GM23248 (cell line): ENCODE data around the gene TFRC. TPM values are rescaled to one million over a fixed set of nuclear protein-coding genes. Genes with fewer than 3 reads are reported as not detected.
"Not testable (repeated sequence)": the region's sequence is repeated elsewhere in the genome, so short reads cannot be mapped to it uniquely, and the experiment has no call there.

ENCODE experiments used
- DNase-seq: peaks from one replicate; pipeline ENCODE4 v3.0.0-alpha.2; 2015
- H2AFZ ChIP-seq: fragments of 200-600 bp; sonication (generic); 2 replicates; pipeline ENCODE4 v1.6.1; 2016; ENCODE audit warnings: antibody characterized with exemption
- H3F3A ChIP-seq: fragments of 200-600 bp; sonication (generic); 2 replicates; pipeline ENCODE4 v1.6.1; 2016; ENCODE audit warnings: mild to moderate bottlenecking, antibody characterized with exemption, mixed run types; ENCODE audit not compliant: insufficient read depth
- H3K27ac ChIP-seq: fragments of 200-600 bp; sonication (generic); 2 replicates; pipeline ENCODE4 v1.5.1; 2016; ENCODE audit warnings: mild to moderate bottlenecking
- H3K27me3 ChIP-seq: fragments of 200-600 bp; sonication (generic); replicated peaks from 2 replicates; pipeline ENCODE4 v1.6.1; 2016; ENCODE audit warnings: mild to moderate bottlenecking; ENCODE audit not compliant: insufficient read depth
- H3K36me3 ChIP-seq: fragments of 200-600 bp; sonication (generic); 2 replicates; pipeline ENCODE4 v1.6.1; 2016; ENCODE audit warnings: low read depth, mild to moderate bottlenecking
- H3K4me1 ChIP-seq: fragments of 200-600 bp; sonication (generic); 2 replicates; pipeline ENCODE4 v1.6.1; 2016; ENCODE audit warnings: mild to moderate bottlenecking; ENCODE audit not compliant: insufficient read depth
- H3K4me2 ChIP-seq: fragments of 200-600 bp; sonication (generic); one replicate; pipeline ENCODE4 v1.6.1; 2016; ENCODE audit warnings: mild to moderate bottlenecking; ENCODE audit not compliant: unreplicated experiment
- H3K4me3 ChIP-seq: fragments of 200-600 bp; sonication (generic); 2 replicates; pipeline ENCODE4 v1.5.1; 2016; ENCODE audit warnings: mild to moderate bottlenecking
- H3K79me2 ChIP-seq: fragments of 200-600 bp; sonication (generic); 2 replicates; pipeline ENCODE4 v1.6.1; 2016; ENCODE audit warnings: mild to moderate bottlenecking; ENCODE audit not compliant: insufficient read depth
- H3K9ac ChIP-seq: fragments of 200-600 bp; sonication (generic); 2 replicates; pipeline ENCODE4 v1.6.1; 2016; ENCODE audit warnings: mild to moderate bottlenecking
- H3K9me2 ChIP-seq: fragments of 200-600 bp; sonication (generic); 2 replicates; pipeline ENCODE4 v1.6.1; 2016; ENCODE audit warnings: mixed run types, mild to moderate bottlenecking, moderate library complexity; ENCODE audit not compliant: insufficient read depth
- H3K9me3 ChIP-seq: fragments of 200-600 bp; sonication (generic); one replicate; pipeline ENCODE4 v1.6.1; 2017; ENCODE audit warnings: low read depth
- H4K20me1 ChIP-seq: fragments of 200-600 bp; sonication (generic); 2 replicates; pipeline ENCODE4 v1.6.0; 2016; ENCODE audit not compliant: insufficient read depth
- EZH2 ChIP-seq: fragments of 200-600 bp; sonication (generic); IDR thresholded peaks from 2 replicates; pipeline ENCODE4 v1.6.1; 2018; ENCODE audit warnings: antibody characterized with exemption, mild to moderate bottlenecking; ENCODE audit not compliant: insufficient read depth, poor library complexity, severe bottlenecking
- EZH2phosphoT487 ChIP-seq: fragments of 200-600 bp; sonication (generic); IDR thresholded peaks from 2 replicates; pipeline ENCODE4 v1.6.1; 2018; ENCODE audit warnings: antibody characterized with exemption, moderate library complexity, mild to moderate bottlenecking, low read depth; ENCODE audit not compliant: insufficient read depth
- WGBS, 2 experiments: methylation state at CpG; one replicate each; pipeline ENCODE4 v1.1.6; 2015 to 2017; ENCODE audit warnings: low lambda C conversion rate in 2 of 2, low coverage in 1 of 2; ENCODE audit errors: missing lambda C conversion rate in 2 of 2; 5-methylcytosine and 5-hydroxymethylcytosine counted together
- in situ Hi-C: fragments of 300-500 bp; cut with MboI; formaldehyde crosslinking; loops from 2 replicates; pipeline ENCODE4 v1.15.0; 2020
- polyA plus RNA-seq: library from polyadenylated mRNA; unstranded; fragments of >200 nt; fragmentation: Nextera tagmentation; extraction: Ambion mirVana; gene quantifications from 2 replicates; pipeline ENCODE4 v1.2.1, GENCODE V29; 2016
- total RNA-seq: library from RNA; depleted of rRNA; stranded (reverse); fragments of >200 nt; shearing (Covaris generic); gene quantifications from 2 replicates; pipeline ENCODE4 v1.2.3, GENCODE V29; 2014

TFRC gene
- total and polyA plus RNA-seq, 2 experiments from 2014 or later: 64.1 to 107 TPM

DNA sequence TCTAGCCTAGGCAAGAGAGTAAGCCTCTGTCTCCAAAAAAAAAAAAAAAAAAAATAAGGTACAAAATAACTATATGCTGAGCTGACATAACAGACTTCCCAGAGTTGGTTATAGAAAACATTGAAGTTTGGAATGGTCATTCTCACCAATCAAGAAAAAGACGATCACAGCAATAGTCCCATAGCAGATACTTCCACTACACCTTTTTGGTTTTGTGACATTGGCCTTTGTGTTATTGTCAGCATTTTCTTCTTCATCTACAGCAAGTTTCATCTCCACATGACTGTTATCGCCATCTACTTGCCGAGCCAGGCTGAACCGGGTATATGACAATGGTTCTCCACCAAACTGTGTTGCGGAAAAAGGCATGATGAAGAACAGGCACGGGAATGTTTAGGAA lies 6.9 kb downstream of the TFRC start:
- H3K4me1 ChIP-seq: no peaks in the 10 kb centered on the region
- no peak overlapping the region for H3K9ac ChIP-seq
- H3K79me2 ChIP-seq: peaks cover 52% of the 10 kb centered on the region
- no peak overlapping the region for H3K4me3 ChIP-seq
- H2AFZ ChIP-seq: no peak overlapping the region
- H4K20me1 ChIP-seq: no peaks in the 10 kb centered on the region
- in situ Hi-C loops: no loop called here
- no peak overlapping the region for H3K27ac ChIP-seq
- DNase-seq: no peak
- WGBS, 2 experiments: 95 to 96% methylated on average over 6 of the region's 6 CpGs
- no peaks in the 10 kb centered on the region for H3K27me3 ChIP-seq
- no peak overlapping the region for H3K4me2 ChIP-seq
- no peak for TF ChIP-seq EZH2phosphoT487
- TF ChIP-seq EZH2: no peak
- H3K36me3 ChIP-seq: peaks cover 18% of the 10 kb centered on the region
- H3F3A ChIP-seq: no peaks in the 10 kb centered on the region
- no peaks in the 10 kb centered on the region for H3K9me3 ChIP-seq
- H3K9me2 ChIP-seq: no peaks in the 10 kb centered on the region

DNA sequence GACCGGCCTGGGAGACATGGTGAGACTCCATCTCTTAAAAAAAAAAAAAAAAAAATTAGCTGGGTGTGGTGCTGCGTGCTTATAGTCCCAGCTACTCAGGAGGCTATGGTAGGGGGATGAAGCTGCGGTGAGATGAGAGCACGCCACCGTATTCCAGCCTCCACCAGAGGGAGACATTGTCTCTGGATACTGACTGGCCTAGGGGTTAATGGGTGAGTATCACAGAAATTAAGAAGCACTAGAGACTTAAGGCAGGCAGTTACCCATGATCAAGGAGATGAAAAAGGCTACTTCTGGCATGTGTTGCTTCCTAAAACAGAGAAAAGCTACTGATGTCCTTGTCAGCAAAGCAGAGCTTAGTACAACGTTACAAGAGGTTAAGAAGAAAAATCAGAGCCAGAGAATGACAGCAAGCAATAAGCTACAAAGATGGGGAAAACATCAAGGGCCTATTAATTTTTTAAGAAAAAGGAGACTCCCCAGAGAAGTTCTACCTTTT lies 8.6 kb downstream of the TFRC start:
- Histone ChIP-seq H3K79me2 (peaks cover 35% of the 10 kb centered on the region), H3F3A (no peaks in the 10 kb centered on the region), H3K9ac (no peak overlapping the region), H4K20me1 (no peaks in the 10 kb centered on the region), H3K4me3 (no peak overlapping the region), H3K9me3 (no peaks in the 10 kb centered on the region), H3K9me2 (no peaks in the 10 kb centered on the region), H3K27me3 (no peaks in the 10 kb centered on the region), H3K4me1 (no peaks in the 10 kb centered on the region), H3K27ac (no peak overlapping the region), H3K4me2 (no peak overlapping the region), H2AFZ (no peak overlapping the region), H3K36me3 (peaks cover 30% of the 10 kb centered on the region)
- 28 to 34% methylated on average over 6 of the region's 6 CpGs for WGBS, 2 experiments
- DNase-seq: peak; percentile 65
- in situ Hi-C loops: loop anchor here (25.0 kb wide), 1 partner anchor 439 kb away; the partner anchor contains the start of genes RNF168 and SMCO1
- TF ChIP-seq EZH2 (no peak), EZH2phosphoT487 (no peak)

DNA sequence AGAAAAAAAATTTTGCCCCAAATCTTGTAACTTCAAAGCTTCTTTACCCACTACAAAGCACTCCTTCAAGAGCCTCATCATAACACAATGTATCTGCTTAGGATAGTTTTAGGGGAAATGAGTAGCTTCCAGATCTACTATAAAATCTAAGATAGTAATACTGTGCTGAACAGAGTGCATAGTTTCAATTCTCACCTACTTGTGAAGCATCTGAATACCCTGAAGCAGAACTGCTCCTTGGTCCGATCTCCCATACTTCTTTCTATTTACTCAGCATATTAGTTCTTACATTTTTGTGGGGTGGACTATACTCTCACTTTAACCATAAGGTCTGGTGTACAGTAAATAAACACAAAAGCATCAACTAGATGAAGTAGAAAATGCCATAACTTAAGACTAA lies 9.6 kb downstream of the TFRC start:
- H3K79me2 ChIP-seq: peaks cover 25% of the 10 kb centered on the region
- TF ChIP-seq EZH2: no peak
- TF ChIP-seq EZH2phosphoT487: no peak
- no peaks in the 10 kb centered on the region for H3K9me2 ChIP-seq
- DNase-seq: no peak
- H3K4me3 ChIP-seq: no peak overlapping the region
- no peaks in the 10 kb centered on the region for H3F3A ChIP-seq
- no peaks in the 10 kb centered on the region for H3K27me3 ChIP-seq
- peaks cover 38% of the 10 kb centered on the region for H3K36me3 ChIP-seq
- H2AFZ ChIP-seq: no peak overlapping the region
- no peaks in the 10 kb centered on the region for H3K4me1 ChIP-seq
- in situ Hi-C loops: loop anchor here (25.0 kb wide), 1 partner anchor 440 kb away; the partner anchor contains the start of genes RNF168 and SMCO1
- H3K4me2 ChIP-seq: no peak overlapping the region
- H4K20me1 ChIP-seq: no peaks in the 10 kb centered on the region
- H3K27ac ChIP-seq: no peak overlapping the region
- WGBS, 2 experiments: 95 to 100% methylated on average over 1 of the region's 1 CpG
- H3K9me3 ChIP-seq: no peaks in the 10 kb centered on the region
- no peak overlapping the region for H3K9ac ChIP-seq

DNA sequence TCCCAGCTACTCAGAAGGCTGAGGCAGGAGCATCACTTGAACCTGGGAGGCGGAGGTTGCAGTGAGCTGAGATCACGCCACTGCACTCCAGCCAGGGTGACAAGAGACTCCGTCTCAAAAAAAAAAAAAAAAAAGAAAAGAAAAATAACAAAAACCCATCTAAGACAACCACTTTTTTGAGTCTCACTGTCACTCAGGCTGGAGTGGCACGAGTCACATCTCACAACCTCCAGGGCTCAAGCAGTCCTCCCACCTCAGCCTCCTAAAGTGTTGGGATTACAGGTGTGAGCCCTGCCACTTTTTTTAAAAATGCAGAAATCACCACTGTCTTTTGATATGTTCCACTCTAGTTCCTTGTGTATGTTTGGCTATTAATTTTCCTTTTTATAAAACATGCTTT lies 13.1 kb downstream of the TFRC start:
- H3K4me1 ChIP-seq, H4K20me1 ChIP-seq, H3K9me2 ChIP-seq, H3K79me2 ChIP-seq, H2AFZ ChIP-seq, H3K27me3 ChIP-seq, H3K9ac ChIP-seq, H3K4me3 ChIP-seq, H3K9me3 ChIP-seq, H3K4me2 ChIP-seq, H3K27ac ChIP-seq, DNase-seq, H3F3A ChIP-seq: not testable (repeated sequence)
- in situ Hi-C loops: loop anchor here (25.0 kb wide), 1 partner anchor 443 kb away; the partner anchor contains the start of genes RNF168 and SMCO1
- H3K36me3 ChIP-seq: peaks cover 52% of the 10 kb centered on the region
- 96 to 100% methylated on average over 4 of the region's 4 CpGs for WGBS, 2 experiments

DNA sequence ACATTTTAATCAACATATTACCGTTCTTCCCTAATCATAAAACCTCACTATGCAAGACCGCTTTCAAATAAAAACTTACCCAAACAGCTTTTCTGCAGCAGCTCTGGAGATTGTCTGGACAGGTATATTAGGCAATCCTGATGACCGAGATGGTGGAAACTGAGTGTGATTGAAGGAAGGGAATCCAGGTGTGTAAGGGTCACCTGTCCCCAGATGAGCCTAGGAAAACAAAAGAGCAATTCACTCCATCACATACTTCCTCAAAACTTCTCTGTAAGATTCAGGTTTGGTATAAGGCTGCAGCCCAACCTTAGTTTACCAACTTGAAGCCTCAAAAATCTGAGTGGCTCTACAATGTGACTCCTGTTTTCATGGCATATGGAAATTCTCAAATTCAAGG lies 14.5 kb downstream of the TFRC start:
- TF ChIP-seq EZH2phosphoT487: no peak
- TF ChIP-seq EZH2: no peak
- Histone ChIP-seq H3K9ac (no peak overlapping the region), H3K79me2 (peaks cover 4% of the 10 kb centered on the region; the same call in 1 of the 2 replicates), H2AFZ (no peak overlapping the region), H3K4me3 (no peak overlapping the region), H3F3A (peaks cover 8% of the 10 kb centered on the region; the same call in 1 of the 2 replicates), H3K4me2 (no peak overlapping the region), H3K4me1 (no peaks in the 10 kb centered on the region), H4K20me1 (no peaks in the 10 kb centered on the region), H3K36me3 (peaks cover 59% of the 10 kb centered on the region), H3K27me3 (no peaks in the 10 kb centered on the region), H3K27ac (no peak overlapping the region), H3K9me2 (no peaks in the 10 kb centered on the region), H3K9me3 (no peaks in the 10 kb centered on the region)
- in situ Hi-C loops: loop anchor here (25.0 kb wide), 1 partner anchor 445 kb away; the partner anchor contains the start of genes RNF168 and SMCO1
- no peak for DNase-seq
- WGBS, 2 experiments: 97 to 98% methylated on average over 3 of the region's 3 CpGs
